Measurements from ENCODE around the gene BIRC2.
A peak's percentile ranks its signal among the peaks of the same experiment; 100 is the strongest.

The BIRC2 gene

DNA sequence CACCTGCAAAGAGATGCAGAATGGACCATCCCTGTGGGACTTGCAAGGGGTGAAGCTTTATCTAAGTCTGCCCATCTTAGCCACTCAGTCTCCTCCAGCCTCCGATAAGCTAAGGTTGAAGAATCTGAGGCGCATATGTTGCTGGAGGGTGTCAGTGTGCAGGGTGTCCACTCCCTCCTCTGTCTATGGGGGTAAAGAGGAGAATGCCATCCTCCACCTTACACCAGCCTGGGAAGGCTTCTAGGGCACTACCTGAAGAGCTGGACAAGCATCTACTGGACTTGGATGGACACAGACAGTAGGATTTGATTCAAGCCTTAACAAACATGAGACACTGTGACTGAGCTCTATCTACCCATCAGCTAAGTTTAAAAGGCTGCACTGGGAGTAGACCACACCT lies 59.1 kb downstream of the BIRC2 start:
- no peak for DNase-seq

DNA sequence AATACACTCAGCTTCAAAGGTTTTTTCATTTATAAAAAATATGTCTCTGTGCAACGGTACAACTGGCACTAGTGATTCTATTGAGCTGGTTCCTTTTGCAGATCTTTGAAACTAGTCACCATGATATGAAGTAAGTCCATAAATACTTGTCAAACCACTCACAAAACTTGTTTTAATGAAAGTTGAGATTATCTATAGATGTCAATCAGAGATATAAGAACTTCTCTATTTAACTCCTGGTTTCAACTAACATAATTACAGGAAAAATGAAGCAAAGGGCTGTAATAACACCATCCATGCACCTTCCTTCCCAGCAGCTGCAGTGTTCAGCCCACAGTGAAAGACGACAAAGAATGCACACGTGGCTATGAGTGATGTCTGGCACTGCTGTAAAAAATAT lies 60.9 kb downstream of the BIRC2 start:
- no peak for DNase-seq

- no peak for DNase-seq
These were observed 61.3 kb downstream of the BIRC2 start for GRCh38 chr11:102408339-102408738.

- DNase-seq: no peak
These were observed 63.4 kb downstream of the BIRC2 start for GRCh38 chr11:102410382-102410784.

GRCh38 chr11:102411142-102411541 lies 64.1 kb downstream of the BIRC2 start:
- DNase-seq: no peak

DNA sequence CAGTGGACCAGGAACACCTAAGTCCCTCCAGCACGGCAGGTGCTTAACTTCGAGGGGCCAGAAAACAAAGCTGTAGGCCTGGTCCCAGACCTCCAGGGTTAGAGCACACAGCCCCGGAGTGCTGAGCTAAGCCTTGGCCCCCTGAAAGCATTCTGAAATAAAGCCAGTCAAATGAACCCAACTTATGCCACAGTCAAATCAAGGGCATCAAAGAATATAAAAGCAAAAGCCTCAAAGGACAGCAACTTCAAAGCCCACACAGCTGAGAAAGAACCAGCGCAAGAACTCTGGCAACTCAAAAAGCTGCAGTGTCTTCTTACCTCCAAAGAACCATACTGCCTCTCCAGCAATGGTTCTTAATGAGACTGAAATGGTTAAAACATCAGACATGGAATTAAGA lies 66.5 kb downstream of the BIRC2 start:
- DNase-seq: no peak

- DNase-seq: no peak
These were observed 67.5 kb downstream of the BIRC2 start for GRCh38 chr11:102414559-102414958.

- DNase-seq: no peak
These were observed 68.4 kb downstream of the BIRC2 start for GRCh38 chr11:102415304-102415916.

DNA sequence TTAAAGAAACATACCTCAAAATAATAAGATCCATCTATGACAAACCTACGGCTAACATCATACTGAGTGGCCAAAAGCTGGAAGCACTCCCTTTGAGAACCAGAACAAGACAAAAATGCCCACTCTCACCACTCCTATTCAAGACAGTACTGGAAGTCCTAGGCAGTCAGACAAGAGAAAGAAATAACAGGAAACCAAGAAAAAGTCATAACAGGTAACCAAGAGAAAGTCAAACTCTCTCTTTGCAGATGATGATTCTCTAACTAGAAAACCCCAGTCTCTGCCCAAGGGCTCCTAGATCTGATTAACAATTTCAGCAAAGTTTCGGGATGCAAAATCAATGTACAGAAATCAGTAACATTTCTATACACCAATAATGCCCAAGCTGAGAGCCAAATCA lies 70.0 kb downstream of the BIRC2 start:
- no peak for DNase-seq

GRCh38 chr11:102419181-102419580 lies 72.2 kb downstream of the BIRC2 start:
- no peak for DNase-seq

- DNase-seq: no peak
These were observed 73.5 kb downstream of the BIRC2 start for GRCh38 chr11:102420547-102420946.

GRCh38 chr11:102421261-102421660 lies 74.2 kb downstream of the BIRC2 start:
- peak; percentile 78 for DNase-seq

- DNase-seq: no peak
These were observed 76.1 kb downstream of the BIRC2 start for GRCh38 chr11:102422817-102423712.

DNA sequence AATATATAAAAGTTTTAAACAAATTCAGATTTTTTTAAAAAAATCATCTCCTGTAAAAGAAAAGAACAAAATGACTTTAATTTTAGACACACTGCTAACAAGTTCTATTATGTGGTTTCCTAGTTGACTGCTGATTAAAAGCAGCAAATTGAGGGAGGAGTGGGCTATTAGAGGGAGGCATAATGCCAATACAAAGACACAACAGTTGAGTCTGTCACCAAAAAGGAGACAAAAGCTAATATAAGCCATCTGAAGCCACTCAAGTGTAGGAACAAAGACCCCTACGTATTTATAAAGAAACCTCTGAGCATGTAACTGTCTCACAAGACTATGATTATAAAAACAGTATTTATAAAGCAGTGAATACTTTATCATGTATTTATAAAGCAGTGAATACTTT lies 76.9 kb downstream of the BIRC2 start:
- DNase-seq: peak; percentile 69

DNA sequence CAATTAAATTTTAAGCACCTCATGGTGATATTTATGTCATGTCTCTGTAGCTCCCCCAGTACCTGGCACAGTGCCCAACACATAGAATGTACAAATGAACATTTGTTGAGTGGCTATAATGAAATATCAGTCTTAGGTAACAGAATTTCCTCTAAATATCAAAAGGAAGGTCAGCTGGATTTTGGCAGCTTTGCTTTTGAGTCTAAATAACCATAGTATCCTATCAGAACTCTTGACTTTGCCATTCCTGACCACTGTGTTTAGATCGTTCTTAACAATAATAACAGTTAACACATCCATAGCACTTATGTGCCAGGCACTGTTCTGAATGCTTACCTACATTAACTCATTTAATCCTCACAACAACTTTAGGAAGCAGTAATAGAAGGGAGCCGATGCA lies 79.0 kb downstream of the BIRC2 start:
- no peak for DNase-seq

DNA sequence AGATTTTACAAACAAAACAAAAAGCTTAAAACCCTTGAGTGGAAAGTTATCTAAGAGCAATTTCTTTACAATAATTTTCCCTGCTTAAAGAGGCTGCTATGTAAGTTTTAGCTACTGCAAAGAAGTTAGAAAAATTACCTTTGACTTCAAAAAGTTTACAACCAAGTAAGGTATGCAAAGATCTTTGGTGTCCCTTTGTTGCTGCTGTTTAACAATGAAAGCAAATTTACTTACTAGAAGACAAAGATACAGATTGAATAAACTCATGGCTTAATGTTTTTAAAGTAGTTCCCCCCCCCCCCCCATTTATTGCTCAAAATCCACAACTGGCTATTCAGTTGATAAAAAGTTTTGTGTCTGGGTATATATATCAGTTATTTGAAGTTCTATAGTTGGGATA lies 79.6 kb downstream of the BIRC2 start:
- no peak for DNase-seq

GRCh38 chr11:102427068-102427467 lies 80.1 kb downstream of the BIRC2 start:
- DNase-seq: no peak

Data from NCI-H1436 (cell line).